NCI-H345 (cell line): ENCODE data around the gene SPESP1.
"Not testable (repeated sequence)": the region's sequence is repeated elsewhere in the genome, so short reads cannot be mapped to it uniquely, and the experiment has no call there.

Source experiments
- DNase-seq: peaks from one replicate; lab custom pipeline; 2025; lab: John Stamatoyannopoulos, UW

The SPESP1 gene

GRCh38 chr15:68963719-68964118 is 33.4 kb downstream of the SPESP1 start:
- DNase-seq, result not testable (repeated sequence)

- no peak for DNase-seq
These were observed 36.7 kb downstream of the SPESP1 start for GRCh38 chr15:68966996-68967395.

GRCh38 chr15:68967948-68968347 is 37.6 kb downstream of the SPESP1 start:
- DNase-seq, result no peak

GRCh38 chr15:68969298-68969697 is 39.0 kb downstream of the SPESP1 start:
- no peak for DNase-seq

- no peak for DNase-seq
These were observed 42.1 kb downstream of the SPESP1 start for GRCh38 chr15:68972201-68973065.

- not testable (repeated sequence) for DNase-seq
These were observed 45.4 kb downstream of the SPESP1 start for GRCh38 chr15:68975651-68976160.

- DNase-seq, result not testable (repeated sequence)
These were observed 47.1 kb downstream of the SPESP1 start for GRCh38 chr15:68977426-68977825.

- no peak for DNase-seq
These were observed 48.7 kb downstream of the SPESP1 start for GRCh38 chr15:68979006-68979405.

- DNase-seq, result no peak
These were observed 49.5 kb downstream of the SPESP1 start for GRCh38 chr15:68979816-68980215.

- DNase-seq, result no peak
These were observed 50.5 kb downstream of the SPESP1 start for GRCh38 chr15:68980786-68981185.

GRCh38 chr15:68981941-68982340 is 51.6 kb downstream of the SPESP1 start:
- DNase-seq, result no peak

- DNase-seq, result no peak
These were observed 52.7 kb downstream of the SPESP1 start for GRCh38 chr15:68982976-68983563.

GRCh38 chr15:68983961-68984481 is 53.7 kb downstream of the SPESP1 start:
- DNase-seq, result no peak

GRCh38 chr15:68984586-68984985 is 54.3 kb downstream of the SPESP1 start:
- DNase-seq, result no peak

- no peak for DNase-seq
These were observed 55.1 kb downstream of the SPESP1 start for GRCh38 chr15:68985361-68985891.

- no peak for DNase-seq
These were observed 56.0 kb downstream of the SPESP1 start for GRCh38 chr15:68986322-68986721.

GRCh38 chr15:68987120-68987519 is 56.8 kb downstream of the SPESP1 start:
- DNase-seq, result no peak

GRCh38 chr15:68987676-68988075 is 57.4 kb downstream of the SPESP1 start:
- DNase-seq, result no peak

GRCh38 chr15:68989541-68990230 is 59.4 kb downstream of the SPESP1 start:
- DNase-seq, result no peak

GRCh38 chr15:68990231-68990991 is 60.1 kb downstream of the SPESP1 start:
- DNase-seq, result no peak

GRCh38 chr15:68990992-68991500 is 60.7 kb downstream of the SPESP1 start:
- DNase-seq, result no peak
